MM.1S (cell line): Measurements from ENCODE around the gene CGRRF1.

Experiments
- CTCF ChIP-seq: fragments of 300-600 bp; sonication (generic); IDR thresholded peaks from 2 replicates; pipeline ENCODE4 v1.5.1; 2016; ENCODE audit warnings: antibody characterized with exemption, low read length, mixed read lengths
- EZH2 ChIP-seq: fragments of 300-600 bp; sonication (generic); optimal IDR thresholded peaks from 2 replicates; pipeline ENCODE3; 2017; ENCODE audit warnings: low read depth, mild to moderate bottlenecking, antibody characterized with exemption, low read length, mixed read lengths
- EZH2phosphoT487 ChIP-seq: fragments of 300-600 bp; sonication (generic); IDR thresholded peaks from 2 replicates; pipeline ENCODE4 v1.6.1; 2018; ENCODE audit warnings: antibody characterized with exemption, low read length

- TF ChIP-seq CTCF: no peak
- no peak for TF ChIP-seq EZH2phosphoT487
- no peak for TF ChIP-seq EZH2
Observed at GRCh38 chr14:54489318-54489683, 20.4 kb upstream of the CGRRF1 start.
